NK-92 (cell line): Measurements from ENCODE around the gene LRRC3.
"Not testable (repeated sequence)": the region's sequence is repeated elsewhere in the genome, so short reads cannot be mapped to it uniquely, and the experiment has no call there.

Experiments used
- DNase-seq: peaks from one replicate; lab custom pipeline; 2025; ENCODE audit not compliant: unreplicated experiment; lab: John Stamatoyannopoulos, UW

Gene LRRC3

DNA sequence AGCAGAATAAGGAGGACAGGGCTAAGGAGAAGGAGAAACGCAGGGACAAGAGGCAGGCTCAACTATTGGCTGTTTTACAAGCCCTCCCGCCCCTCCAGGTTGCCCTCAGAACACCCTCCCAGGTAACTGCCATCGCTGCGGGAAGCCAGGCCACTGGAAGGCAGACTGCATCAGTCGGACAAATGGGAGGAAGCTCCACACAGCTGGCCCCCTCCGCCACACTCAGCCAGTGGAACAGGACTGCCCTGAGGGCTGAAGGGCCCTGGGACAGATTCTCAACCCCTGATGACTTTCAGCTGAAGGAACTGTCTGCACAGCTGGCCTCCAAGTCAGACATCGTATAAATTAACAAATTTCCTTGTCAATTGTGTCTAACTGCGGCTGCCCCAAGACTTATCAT is 21.8 kb downstream of the LRRC3 start:
- no peak for DNase-seq

DNA sequence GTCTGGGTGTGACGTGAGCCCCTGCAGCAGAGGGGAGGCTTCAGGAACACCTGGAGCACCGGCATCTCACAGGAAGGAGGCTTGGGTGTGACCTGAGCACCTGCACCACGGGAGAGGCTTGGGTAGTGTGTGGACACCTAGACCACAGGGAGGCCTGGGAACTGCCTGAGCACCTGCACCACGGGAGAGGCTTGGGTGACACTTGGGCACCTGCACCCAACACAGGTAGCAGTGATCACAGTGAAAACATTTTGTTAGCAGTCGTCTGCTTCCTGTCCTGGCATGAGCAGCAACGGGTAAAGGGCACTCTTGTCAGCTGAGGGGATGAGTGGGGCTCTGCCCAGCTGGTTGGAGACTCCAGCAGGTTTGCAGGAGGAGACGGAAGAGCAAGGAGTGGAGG is 22.4 kb downstream of the LRRC3 start:
- no peak for DNase-seq

DNA sequence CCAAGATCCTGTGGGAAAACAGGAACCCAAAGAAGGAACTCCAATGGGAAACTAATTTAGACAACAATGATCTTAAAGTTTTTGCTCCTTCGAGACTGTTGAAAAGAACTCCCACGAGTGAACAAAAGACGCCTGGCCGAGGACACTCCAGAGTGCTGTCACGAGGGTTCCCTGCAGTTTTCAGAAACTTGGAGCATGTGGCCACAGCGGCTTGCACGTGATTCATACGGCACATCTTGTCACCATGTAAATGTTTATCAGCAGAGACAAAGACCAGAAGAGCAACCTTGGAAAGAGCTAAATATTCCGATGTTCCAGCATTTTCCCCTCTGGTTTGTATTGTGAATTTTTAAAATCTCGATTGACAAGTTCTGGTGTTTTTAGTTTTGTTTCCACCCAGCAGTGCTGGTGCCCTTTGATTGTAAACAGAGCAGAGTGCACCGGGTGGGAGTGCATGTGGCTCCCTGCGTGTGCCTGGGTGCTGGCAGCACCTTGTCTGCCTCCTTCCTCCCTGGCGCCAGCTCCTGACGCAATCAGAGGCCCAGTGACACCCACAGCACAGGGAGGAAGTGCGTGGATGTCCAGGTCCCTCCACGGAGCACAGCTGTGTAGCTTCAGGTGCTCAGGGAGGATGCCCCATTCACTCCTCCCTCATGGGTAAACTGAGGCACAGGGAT is 23.0 kb downstream of the LRRC3 start:
- DNase-seq: no peak

DNA sequence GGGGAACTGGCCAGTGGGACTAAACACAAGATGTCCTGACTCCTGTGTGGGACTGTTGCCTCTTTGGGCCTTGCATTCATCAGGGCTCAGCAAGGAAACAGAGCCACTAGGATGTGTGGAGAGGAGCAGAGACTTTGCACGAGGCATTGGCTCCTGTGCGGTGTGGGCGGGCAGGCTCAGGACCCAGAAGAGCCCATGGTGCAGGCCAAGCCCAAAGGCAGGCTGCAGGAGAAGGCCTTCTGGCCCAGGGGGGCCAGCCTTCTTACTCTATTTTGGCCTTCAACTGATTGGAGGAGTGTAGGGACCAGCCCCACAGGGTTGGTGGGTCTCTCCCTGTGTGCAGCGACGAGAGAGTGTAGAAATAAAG is 23.5 kb downstream of the LRRC3 start:
- no peak for DNase-seq

DNA sequence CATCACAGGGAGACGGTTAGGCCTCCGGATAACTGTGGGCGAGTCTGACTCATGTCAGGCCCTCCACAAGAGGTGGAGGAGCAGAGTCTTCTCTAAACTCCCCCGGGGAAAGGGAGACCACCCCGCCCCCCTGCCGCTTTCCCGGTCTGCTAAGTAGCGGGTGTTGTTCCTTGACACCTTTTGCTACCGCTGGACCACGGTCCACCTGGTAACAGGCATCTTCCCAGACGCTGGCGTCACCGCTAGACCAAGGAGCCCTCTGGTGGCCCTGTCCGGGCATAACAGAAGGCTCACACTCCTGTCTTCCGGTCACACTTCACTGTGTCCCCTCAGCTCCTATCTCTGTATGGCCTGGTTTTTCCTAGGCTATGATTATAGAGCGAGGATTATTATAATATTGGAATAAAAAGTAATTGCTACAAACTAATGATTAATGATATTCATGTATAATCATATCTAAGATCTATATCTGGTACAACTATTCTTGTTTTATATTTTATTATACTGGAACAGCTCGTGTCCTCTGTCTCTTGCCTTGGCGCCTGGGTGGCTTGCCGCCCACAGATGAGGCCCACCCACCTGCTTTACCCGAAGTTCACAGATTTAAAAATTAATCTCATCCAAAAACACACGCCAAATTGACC is 24.4 kb downstream of the LRRC3 start:
- DNase-seq: not testable (repeated sequence)

DNA sequence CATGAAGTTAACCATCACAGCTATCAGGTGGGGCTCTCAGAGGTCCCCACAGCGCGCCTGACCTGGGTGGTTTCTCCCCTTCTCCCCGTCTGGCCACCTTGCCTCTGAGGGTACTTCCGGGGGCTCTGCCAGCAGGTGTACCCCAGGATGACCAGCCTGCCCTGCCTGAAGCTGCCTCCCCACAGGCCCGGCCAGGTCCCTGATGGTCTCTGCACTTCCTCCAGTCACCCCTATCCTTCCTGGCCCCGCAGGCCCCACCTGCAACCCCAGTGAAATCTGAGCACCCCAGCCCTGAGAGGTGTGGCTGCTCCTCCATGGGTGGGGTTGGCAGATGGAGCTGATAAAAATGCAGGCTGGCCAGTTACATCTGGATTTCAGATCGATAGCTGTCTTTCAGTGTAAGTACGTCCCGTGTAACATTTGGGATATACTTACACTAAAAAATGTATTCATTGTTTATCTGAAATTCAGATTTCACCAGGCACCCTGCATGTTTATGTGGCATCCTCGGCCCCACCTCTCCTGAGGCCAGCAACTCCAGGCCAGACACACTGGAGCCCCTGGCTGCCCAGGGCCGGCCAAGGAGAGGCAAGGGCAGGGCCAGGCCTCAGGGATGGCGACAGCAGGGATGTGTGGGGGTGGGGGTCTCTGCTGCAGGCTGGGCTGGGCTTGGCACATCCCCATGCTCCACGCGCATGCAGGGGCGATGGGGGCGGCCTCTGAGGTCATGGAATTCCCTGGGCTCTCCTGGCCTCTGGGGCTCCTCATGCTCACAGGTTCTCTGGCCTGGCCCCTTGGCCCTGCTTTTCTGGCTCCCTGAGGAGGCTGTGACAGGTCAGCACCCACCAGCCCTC is 25.1 kb downstream of the LRRC3 start:
- DNase-seq: no peak

DNA sequence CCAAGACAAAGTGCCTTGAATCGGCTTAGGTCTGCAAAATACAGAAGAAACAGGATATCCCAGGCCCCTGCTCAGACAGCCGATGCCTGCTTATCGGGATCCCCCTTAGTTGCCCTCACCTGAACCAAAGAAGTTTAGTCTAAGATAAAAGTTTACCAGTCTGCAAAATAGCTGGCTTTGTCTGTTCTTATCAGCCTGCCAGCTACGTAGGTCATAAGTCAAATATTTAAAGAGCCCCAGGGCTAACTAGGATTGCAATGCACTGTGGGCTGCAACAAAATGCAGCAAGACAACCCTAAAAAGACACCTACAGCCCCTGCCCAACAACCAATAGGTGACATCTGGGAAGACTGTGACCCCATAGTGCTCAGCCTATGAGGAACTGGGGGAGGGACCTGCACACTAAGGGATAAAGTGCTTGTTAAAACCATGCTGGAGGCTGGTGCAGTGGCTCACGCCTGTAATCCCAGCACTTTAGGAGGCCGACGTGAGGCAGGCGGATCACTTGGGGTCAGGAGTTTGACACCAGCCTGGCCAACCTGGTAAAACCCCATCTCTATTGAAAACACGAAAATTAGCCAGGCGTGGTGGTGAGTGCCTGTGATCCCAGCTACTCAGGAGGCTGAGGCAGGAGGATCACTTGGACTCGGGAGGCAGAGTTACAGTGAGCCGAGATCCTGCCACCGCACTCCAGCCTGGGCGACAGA is 27.4 kb downstream of the LRRC3 start:
- DNase-seq: no peak

DNA sequence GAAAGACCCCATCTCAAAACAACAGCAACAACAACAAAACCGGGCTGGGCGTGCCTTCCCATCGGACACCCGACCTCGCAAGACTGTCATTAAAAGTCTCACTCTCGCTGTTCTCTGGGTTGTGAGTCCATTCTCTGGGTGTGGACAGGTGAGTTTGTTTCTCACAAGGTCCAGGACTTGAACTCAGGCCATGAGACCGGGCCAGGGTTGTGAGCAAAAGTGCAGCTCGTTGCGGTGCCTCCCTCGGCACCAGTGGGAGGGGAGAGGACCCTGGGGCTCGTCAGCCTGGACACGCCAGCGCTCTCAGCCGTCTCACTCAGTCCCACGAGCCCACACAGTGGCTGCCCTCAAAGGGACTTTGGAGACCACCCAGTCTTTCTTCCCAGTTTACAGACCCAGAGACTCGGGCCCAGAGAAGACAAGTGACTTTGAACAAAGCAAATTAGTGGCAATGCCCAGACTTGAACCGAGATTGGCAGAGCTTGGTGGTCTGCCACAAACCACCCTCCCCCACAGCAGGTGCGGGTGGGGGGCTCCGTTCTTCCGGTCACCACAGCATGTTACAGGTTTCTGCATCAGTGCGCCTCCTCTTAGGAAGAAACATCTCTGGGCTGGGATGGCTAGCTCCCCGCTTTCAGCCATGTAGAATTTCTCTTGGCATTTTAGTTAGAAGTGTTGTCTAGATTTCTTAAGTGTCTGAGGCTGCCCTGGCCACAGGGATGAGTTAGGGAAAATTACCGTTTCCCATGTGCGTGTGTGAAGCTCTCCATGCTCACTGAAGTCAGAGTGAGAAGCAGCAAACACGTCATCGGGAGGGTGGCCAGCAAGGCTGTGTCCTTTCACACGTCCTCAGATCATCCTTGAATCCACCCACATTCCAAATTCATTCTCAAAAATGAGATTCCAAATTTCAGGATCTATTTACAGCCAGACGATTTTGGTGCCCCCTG is 28.3 kb downstream of the LRRC3 start:
- no peak for DNase-seq

DNA sequence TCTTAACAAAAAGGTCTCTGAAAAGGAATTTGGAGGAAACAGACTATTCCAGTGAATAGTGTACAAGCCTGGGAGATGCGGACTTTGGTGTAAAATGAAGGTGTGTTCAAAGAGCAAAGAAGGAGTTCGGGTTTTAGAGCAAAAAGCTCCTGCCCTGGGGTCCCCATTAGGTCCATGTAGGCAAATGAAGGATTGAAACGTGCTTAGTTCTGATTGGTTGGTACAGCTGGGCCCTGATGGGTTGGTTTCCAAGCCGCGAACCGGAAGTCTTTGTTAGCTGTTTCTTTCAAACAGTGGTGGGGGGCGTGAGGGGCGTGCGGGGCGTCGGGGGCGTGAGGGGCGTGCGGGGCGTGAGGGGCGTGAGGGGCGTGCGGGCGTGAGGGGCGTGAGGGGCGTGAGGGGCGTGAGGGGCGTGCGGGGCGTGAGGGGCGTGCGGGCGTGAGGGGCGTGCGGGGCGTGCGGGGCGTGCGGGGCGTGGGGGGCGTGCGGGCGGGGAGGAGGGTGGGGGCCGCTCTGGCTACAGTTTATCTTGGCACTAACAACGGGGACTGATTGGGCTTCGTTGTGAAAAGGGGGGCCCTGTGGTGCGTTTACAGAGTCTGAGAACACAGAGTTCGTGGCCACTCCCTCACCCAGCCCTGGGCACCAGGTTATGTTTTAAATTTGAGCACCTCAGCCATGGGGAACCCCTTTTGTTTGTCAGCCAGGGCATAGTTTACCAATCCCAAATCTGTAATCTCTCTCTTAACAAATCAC is 29.4 kb downstream of the LRRC3 start:
- no peak for DNase-seq

DNA sequence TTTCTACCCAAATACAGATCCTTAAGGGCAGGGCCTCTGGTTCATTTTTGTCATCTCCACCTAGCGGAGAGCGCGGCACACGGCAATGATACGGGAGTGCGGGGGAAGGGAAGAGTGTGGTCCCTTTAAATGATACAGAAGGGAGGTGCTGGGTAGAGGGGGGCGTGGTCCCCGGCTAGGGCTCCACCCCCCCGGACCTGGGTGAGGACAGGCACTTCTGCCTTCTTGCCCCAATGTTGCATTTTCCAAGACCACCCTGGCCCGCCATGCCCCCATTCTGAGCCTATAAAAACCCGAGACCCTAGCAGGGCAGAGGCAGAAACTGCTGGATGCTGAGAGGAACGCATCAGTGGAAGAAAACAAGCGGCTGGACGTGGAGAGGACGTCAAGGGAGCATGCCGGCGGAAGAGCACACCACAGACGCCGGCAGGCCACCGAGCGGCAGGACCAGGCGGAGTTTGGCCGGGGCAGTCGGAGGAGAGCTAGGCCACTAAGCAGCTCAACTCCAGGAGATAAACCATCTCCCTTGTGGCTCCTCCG is 30.0 kb downstream of the LRRC3 start:
- DNase-seq: no peak

DNA sequence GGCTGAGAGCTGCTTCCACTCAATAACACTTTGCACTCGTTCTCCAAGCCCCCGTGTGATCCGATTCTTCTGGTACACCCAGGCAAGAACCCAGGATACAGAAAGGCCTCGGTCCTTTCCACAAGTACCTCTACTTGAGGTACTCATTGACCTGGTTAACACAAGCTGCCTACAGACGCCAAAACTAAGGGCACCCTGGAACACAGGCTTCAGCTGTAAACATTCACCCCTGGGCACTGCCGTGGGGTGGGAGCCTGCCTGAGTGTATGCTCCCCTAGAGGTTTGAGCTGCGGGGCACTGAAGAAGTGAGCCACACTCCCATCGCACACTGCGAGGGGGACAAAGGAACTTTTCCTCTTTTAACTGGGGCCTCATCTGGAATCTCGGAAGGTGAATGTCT is 30.5 kb downstream of the LRRC3 start:
- DNase-seq: no peak

DNA sequence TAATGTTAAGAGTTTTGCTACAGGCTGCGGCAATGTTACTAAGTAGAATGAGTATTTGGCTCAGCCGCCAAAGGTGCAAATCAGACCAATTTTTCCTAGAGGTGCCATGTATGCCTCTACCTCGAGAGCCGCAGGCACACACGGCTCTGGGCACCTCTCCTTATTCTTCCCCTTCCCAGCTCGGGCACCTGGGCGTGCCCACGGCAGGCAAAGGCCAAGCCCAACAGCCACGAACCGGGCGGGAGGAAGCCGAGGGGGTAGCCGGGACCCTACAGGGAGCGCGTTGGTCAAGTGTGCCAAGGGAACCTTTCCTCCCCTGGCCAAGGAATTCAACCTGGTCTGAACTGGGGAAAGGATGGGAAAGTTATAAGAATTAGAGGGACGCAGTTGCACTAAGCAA is 31.0 kb downstream of the LRRC3 start:
- no peak for DNase-seq

DNA sequence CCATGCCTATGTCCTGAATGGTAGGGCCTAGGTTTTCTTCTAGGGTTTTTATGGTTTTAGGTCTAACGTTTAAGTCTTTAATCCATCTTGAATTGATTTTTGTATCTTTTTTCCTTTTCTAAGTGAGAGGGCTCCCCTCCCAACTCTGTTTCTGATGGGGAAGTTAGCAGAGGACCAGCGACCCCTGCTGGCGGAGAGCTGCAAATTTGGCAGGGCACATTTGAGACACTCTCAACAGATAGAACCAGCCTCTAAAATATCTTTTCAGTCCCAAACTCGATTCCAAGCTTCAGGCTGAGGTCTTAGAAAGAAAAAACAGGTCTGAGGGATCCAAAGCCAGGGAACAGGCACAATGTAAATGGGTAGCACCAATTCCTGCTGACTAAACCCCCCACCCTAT is 32.5 kb downstream of the LRRC3 start:
- DNase-seq: no peak

DNA sequence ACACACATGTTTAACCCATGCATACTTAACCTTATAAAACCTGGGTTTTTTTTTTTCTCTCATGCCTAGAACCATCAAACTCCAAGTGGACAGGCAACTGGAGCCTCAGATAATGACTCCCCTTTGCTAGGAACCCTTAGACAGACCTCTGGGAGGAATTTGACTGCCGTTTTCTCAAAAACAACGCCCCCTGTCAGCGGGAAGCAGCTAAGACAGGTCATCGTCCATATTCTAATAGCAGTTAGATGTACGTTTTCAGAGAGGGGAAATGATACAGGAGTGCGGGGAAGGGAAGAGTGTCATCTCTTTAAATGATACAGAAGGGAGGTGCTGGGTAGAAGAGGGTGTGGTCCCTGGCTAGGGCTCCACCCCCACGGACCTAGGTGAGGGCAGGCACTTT is 34.7 kb downstream of the LRRC3 start:
- no peak for DNase-seq

DNA sequence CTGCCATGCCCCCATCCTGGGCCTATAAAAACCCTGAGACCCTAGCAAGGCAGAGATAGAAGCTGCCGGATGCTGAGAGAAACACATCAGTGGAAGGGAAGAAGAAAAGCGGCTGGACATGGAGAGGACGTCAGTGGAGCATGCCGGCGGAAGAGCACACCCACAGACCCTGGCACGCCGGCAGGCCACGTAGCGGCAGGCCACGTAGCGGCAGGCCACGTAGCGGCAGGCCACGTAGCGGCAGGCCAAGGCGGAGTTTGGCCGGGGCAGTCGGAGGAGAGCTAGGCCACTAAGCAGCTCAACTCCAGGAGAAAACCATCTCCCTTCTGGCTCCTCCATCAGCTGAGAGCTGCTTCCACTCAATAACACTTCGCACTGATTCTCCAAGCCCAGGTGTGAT is 35.1 kb downstream of the LRRC3 start:
- DNase-seq: no peak

DNA sequence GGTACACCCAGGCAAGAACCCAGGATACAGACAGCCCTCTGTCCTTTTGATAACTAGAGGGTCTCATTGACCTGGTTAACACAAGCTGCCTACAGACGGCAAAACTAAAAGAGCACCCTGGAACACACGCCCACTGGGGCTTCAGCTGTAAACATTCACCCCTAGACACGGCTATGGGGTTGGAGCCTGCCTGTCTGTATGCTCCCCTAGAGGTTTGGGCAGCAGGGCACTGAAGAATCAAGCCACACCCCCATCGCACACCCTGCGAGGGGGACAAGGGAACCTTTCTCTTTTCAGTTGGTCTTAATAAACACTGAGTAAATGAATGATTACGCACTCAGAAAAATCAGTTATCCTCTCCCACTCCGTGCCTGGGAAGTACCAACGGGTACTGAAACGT is 35.5 kb downstream of the LRRC3 start:
- no peak for DNase-seq

DNA sequence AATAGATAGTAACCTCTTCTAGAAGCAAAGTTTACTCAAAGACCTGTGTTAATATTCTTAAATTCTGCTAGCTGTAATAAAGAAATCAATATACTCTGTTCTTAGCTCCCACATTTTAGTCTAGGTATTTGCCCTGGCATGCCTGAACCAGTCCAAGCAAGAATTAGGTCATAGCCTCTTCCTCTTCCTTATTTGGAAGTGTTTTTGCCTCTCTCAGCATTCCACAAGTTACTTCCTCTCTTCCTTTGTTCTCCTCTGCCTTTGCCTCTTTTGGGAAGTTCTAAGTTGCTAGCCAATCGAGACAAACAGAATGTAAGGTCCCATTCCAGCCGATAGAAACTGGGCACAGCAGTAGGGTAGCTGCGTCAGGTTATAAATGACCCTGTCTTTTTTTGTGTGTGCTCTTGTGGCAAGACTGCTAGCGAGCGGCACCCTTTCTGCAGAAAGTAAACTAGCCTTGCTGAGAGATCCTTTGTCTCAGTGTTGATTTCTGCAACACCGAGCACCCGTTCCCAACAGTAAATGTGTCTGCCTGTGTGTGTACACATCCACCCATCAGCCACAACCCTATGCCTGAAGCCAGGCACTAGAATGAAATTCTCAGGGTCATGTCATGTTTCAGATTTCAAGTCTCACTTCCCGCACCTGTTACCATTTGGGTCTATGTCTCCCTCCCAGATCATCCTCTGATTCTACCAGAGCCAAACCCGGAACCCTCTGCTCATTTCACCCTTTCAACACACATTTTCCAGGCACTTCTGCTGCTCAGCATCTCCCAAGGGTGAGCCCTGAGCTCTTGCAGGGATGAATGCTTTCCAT is 37.5 kb downstream of the LRRC3 start:
- no peak for DNase-seq

DNA sequence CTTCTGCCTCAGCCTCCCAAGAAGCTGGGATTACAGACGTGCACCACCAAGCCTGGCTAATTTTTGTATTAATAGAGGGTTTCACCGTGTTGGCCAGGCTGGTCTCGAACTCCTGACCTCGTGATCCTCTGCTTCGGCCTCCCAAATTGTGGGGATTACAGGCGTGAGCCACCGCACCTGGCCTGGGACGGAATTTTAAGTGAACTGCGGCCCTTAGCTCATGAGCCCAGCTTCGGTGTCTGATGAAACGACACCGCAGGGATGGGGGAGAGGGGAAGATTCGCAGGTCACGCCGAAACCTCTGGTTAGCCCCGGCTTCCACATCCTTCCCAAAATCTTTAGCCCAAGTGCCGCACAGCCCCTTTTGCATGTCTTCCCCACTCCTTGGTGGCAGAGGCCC is 39.1 kb downstream of the LRRC3 start:
- DNase-seq: no peak

DNA sequence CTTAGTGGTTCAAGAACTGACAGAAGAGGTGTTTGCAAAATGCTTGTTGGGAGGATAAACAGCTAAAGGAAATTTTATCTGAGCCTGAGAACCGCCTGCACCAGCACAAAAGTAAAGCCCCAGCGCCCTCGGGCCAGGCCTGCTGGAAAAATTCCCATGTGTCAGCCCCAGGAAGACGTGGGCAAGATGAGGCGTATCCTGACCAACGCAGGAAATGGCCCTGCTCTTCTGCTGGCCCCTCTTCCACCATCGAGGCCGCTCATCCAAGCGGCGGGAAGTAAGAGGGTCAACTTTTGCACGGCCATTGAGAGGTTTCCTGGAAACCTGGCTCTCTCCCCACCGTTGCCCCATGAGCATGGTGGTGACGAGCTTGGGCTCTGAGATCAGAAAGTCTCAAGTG is 39.6 kb downstream of the LRRC3 start:
- no peak for DNase-seq
